GM19099 (cell line): Measurements from ENCODE around the gene CCN6.

Experiments used
- POLR2A ChIP-seq: IDR thresholded peaks from 3 replicates; pipeline ENCODE4 v1.6.1; 2011; ENCODE audit warnings: low read depth; ENCODE audit not compliant: insufficient read length; ENCODE audit errors: extremely low read depth

Gene CCN6

DNA sequence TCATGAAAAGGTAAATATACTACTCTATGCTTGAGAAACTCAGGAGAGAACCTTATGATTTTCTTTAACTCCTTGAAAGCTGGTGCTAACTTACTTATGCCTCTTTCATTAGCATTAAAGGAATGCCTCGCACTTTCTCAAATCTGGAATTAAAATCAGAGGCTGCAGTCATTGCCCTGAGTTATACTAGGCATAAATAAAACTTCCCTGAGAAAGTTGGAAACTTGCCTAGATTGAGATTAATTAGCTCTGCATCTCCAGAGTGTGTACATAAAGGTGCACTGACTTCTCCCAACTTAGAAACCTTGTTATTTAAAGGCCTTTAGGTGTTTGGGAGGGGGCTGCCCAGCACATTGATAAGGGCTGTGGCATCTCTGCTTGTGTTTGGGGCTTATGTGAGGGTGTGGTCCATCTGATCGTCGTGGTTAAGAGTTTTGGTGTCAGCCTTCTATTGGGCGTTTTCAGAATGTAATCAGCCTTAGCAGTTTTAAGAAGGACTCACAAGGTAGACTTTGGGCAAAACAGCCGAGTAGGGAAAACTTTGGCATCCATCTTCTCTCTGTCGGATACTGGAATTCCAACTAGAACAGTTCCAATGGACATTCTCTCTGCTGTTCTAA lies 32.1 kb upstream of the CCN6 start:
- TF ChIP-seq POLR2A: no peak

DNA sequence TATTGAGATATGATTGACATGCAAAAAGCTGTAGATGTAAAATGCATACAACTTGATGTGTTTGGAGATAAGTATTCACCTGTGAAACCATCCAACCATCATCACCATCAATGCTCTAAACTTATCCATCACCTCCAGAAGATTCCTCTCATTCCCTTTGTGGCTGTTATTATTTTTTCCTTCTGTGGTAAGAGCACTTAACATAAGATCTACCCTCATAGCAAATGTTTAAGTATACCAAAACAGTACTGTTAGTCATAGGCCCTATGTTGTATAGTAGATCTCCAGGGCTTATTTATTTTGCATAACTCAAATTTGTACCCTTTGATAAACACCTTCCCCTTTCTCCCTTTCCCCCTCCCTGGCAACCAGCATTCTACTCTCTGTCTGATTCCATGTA lies 31.2 kb upstream of the CCN6 start:
- TF ChIP-seq POLR2A: no peak

- no peak for TF ChIP-seq POLR2A
Measured at GRCh38 chr6:112024464-112024863, 29.4 kb upstream of the CCN6 start.

GRCh38 chr6:112026933-112027332 lies 27.0 kb upstream of the CCN6 start:
- TF ChIP-seq POLR2A: no peak

DNA sequence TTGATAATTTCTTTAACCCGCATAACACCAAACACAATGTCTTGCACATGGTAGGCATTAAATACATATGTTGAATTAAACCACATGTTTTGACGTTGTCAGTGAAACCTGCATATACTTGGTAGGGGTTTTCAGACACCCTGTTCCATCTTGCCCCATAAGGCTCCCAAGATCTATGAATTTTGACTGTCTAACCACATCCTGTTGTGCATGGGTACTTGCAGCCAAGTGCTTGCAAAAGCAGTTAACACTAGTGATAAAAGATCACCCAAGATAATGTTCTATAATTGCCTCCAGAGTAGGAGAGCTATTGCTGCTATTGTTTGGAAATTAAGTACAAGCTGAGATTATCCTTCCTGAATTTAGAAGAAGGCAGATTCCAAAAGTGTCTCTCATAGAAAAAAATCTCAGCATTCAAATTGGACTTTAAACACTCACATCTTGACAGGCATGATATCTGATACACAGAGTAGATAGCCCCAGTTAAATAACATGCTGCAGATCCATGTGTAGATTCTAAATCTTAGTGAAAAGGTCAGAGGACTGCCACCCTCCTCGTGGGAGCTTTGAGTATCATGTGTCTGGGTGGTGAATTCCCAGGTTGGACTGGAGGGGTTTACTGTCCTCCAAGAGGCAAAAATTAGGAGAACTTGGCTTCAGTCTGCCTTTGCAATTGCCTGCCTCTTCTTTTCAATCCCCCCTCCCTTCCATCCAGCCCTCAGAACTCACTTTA lies 25.8 kb upstream of the CCN6 start:
- no peak for TF ChIP-seq POLR2A

DNA sequence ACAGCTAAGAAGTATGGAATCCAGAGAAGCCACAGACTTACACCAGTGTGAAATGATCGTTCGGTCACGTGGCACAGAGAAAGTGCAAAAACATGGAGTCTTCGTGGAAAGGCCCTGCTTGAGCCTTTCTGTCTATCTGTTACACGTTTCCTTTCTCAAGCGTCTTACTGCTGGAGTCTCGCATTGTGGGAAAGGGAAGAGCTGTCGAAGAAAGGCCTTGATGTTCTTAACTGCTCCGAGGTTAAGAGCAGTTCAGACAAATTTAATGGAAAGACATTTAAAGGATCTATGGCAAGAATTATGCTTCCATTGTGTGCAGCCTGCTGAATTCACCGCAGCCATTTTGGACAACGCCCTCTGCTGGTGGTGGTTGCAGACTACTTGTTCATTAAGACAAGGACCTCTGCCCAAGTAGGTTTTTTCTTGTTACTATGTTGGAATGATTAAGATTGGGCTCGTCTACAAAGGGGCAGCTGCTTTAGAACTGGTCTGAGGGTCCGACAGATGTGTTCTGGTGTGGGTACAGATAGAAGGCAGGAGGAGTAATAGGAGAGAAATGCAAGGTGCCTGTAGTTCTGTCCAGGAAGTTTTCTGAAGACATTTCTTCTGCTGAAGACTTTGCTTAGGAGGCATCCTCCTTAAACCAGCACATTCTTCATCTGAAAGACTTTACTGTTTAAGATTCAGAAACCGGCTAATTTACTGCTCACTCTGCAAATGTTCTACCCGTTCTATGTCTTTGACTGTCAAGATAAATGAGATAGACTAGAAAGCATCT lies 24.7 kb upstream of the CCN6 start:
- no peak for TF ChIP-seq POLR2A

DNA sequence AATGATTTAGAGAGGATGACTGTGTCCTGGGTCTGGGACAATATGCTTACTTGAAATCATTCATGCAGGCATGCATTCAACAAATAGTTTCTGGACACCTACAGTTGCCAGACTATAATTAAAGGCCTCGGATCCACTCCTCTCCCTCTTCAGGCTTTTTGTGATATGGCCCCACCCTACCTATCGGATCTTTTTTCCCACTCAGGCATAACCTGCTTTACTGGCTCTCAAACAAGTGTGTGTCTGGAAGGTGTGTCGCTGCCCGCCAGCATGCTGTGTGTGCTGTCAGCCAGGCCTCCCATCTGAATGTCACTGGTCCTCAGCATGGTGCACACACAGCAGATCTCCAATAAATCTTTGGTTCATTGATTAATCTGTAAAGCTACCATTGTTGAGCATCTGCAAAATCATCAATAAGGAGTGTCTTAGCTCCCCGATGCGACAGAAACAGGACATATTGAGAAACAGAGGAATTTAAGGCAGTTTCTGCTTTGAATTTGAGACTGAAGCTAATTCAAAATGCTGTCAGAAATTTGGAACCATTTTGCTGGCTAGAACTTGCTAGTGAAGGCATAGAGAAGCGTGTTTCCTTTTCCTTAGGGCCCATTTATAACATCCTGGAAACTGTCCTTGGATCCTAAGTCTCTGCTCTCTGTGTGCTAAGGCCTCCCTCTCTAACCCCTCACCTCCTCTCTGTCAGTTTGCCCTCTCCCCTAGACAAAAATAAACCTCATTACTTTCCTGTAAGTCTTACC lies 23.5 kb upstream of the CCN6 start:
- no peak for TF ChIP-seq POLR2A

GRCh38 chr6:112030961-112031660 lies 22.8 kb upstream of the CCN6 start:
- TF ChIP-seq POLR2A: no peak

DNA sequence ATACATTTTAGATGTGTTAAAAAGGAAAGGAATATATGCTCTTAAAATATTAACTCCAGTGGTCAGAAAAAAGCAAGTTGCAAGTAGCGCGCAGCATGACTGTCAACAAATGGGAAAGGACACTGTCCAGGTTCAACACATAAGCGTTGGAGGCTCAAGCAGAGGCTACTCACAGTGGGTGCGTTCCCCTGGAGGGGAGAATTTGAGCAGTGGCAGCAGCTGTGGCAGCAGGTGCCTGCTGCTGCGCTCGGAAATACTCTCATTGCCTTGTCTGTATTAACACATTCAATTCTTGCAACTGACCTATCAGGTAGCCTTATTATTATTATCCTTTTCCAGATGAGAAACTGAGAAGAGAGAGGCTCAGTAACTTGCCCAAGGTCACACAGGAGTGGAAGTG lies 21.9 kb upstream of the CCN6 start:
- TF ChIP-seq POLR2A: no peak

- no peak for TF ChIP-seq POLR2A
Measured at GRCh38 chr6:112032728-112033127, 21.2 kb upstream of the CCN6 start.

DNA sequence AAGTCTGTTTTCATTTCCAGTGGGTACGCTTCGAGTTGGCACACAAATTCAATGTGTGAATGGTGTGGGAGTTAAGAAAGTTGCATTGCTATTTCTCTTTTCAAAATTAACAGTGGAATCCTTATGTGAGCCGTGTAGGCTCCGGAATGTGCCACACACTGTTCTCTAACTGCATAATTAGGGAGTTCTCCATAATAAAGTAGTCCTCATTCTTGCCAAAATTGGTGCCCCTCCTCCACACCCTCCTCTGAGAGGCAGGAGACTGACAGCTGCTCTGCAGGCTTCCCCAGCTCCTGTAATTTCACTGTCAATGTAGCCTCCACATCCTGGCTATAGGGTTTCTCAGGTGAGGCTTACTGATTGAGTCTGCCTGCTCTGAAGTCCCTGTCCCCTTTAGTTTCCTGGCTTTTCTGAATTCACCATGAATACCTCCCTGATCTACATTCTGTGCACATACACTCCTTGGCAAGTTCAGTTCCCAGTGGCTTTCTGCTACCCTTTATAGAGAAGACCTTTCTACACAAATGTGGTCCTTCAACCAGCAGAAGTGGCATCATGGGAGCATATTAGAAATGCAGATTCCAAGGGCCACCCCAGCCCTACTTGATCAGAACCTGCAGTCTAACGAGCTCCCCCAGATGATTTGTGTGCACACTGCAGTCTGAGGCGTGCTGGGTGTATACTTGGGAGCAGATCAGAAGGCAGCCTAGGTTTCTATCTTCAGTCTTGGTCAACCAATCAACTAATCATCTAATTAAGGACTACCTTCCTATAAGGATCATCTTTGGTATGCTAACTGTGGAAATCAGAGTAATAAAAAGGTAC lies 19.9 kb upstream of the CCN6 start:
- TF ChIP-seq POLR2A: no peak

DNA sequence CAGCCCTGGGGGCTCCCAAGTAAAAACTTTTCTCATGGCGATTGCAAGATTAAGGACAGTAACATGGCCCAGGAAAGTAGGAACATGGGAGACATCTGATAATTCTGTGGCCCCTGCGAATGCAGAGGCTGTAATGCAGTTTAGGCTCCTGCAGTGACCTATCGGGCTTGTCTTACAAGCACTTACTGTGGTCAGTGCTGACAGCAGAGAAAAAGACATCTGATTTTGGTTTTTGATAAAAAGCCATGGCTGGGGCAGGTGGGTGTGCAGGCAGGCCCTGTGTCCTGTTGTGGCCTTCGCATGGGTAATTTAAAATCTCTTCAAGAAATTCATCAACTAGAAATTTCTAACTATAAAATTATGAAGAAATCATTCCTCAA lies 19.3 kb upstream of the CCN6 start:
- TF ChIP-seq POLR2A: no peak

- TF ChIP-seq POLR2A: no peak
Measured at GRCh38 chr6:112036088-112036637, 17.7 kb upstream of the CCN6 start.
